ENCODE data around the gene NDUFA8. TPM values are rescaled to one million over a fixed set of nuclear protein-coding genes. Genes with fewer than 3 reads are reported as not detected.

Gene NDUFA8
- total RNA-seq, 1 experiment from 2014 or later = 60.7 TPM

DNA sequence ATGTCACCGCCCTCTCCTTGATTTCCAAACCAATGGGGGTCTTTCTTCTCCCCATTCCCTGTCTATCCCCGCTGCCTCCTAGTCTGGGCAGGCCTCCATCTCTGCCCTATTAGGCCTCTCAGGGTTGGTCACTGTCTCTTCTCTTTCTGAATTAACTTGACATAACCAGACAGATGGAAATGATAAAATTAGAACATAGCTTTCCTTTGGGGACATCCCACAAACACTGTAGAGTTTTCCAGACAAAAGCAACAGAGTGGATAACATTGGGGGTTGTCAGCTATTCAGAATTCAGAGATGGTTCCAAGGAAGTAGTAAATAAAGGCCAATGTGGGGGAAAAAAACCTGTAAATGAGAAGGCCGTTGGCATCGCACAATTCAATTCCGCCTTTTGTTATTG is 44.5 kb upstream of the NDUFA8 start:
- Histone ChIP-seq H3K4ac (ENCODE audit: low read depth, low read length) (no peak overlapping the region), H2AFZ (ENCODE audit: low read length) (no peak overlapping the region), H3K4me2 (ENCODE audit: insufficient read depth, insufficient read length, low read length) (no peak overlapping the region), H2AK5ac (ENCODE audit: insufficient read length, low read length) (no peak overlapping the region), H2BK12ac (ENCODE audit: insufficient read length, low read depth, low read length) (no peak overlapping the region), H3K23ac (ENCODE audit: insufficient read length, low read depth, low read length) (no peak overlapping the region), H3K56ac (ENCODE audit: insufficient read length, low read depth, low read length) (no peak overlapping the region), H3K9ac (ENCODE audit: extremely low read depth, insufficient read length, low read length) (no peak overlapping the region), H3K23me2 (ENCODE audit: insufficient read length, low read depth, low read length, poor library complexity, severe bottlenecking) (no peaks in the 10 kb centered on the region), H3K27me3 (ENCODE audit: insufficient read depth, low read length) (no peaks in the 10 kb centered on the region), H2BK15ac (ENCODE audit: low read depth, low read length) (no peak overlapping the region), H3T11ph (ENCODE audit: low read length) (no peak overlapping the region), H3K9me3 (ENCODE audit: control insufficient read depth, low read depth, low read length) (no peaks in the 10 kb centered on the region), H2BK20ac (ENCODE audit: low read depth, low read length, poor library complexity, severe bottlenecking) (no peak overlapping the region), H3K18ac (ENCODE audit: insufficient read length, low read depth, low read length) (no peak overlapping the region), H4K91ac (ENCODE audit: insufficient read length, low read depth, low read length) (no peak overlapping the region), H3K79me1 (ENCODE audit: insufficient read depth, low read depth, low read length, poor library complexity, severe bottlenecking) (no peaks in the 10 kb centered on the region), H3K79me2 (ENCODE audit: insufficient read depth, low read length) (no peaks in the 10 kb centered on the region), H4K5ac (ENCODE audit: insufficient read length, low read depth, low read length) (no peak overlapping the region), H4K8ac (replicated peaks; ENCODE audit: insufficient read length, low read depth, low read length) (no peak overlapping the region), H2BK120ac (ENCODE audit: low read depth, low read length, poor library complexity, severe bottlenecking) (no peak overlapping the region), H4K20me1 (ENCODE audit: control insufficient read depth, insufficient read depth, insufficient read length) (no peaks in the 10 kb centered on the region), H3K27ac (ENCODE audit: insufficient read length, low read depth, low read length) (no peak overlapping the region), H2BK5ac (ENCODE audit: insufficient read length, low read length) (no peak overlapping the region), H3K4me1 (ENCODE audit: insufficient read depth, low read length) (peaks cover 12% of the 10 kb centered on the region; the same call in 1 of the 2 replicates), H3K14ac (ENCODE audit: insufficient read depth, low read length) (no peak overlapping the region)
- DNase-seq = no peak
- Mint-ChIP-seq H3K27ac (peak overlapping the region in 2 of 3 experiments; percentile 77 to 92; a peak in 1 of 7 replicates), H3K9me3 (no peaks in the 10 kb centered on the region), H3K36me3 (ENCODE audit: insufficient read depth in 1 of 3, low read depth in 3 of 3) (no peaks in the 10 kb centered on the region), H3K4me3 (no peak overlapping the region), H3K27me3 (ENCODE audit: low read depth) (peaks cover 8% of the 10 kb centered on the region), H3K4me1 (peaks cover 14 to 22% of the 10 kb centered on the region in 2 experiments)
- TF ChIP-seq, protein P1, sequence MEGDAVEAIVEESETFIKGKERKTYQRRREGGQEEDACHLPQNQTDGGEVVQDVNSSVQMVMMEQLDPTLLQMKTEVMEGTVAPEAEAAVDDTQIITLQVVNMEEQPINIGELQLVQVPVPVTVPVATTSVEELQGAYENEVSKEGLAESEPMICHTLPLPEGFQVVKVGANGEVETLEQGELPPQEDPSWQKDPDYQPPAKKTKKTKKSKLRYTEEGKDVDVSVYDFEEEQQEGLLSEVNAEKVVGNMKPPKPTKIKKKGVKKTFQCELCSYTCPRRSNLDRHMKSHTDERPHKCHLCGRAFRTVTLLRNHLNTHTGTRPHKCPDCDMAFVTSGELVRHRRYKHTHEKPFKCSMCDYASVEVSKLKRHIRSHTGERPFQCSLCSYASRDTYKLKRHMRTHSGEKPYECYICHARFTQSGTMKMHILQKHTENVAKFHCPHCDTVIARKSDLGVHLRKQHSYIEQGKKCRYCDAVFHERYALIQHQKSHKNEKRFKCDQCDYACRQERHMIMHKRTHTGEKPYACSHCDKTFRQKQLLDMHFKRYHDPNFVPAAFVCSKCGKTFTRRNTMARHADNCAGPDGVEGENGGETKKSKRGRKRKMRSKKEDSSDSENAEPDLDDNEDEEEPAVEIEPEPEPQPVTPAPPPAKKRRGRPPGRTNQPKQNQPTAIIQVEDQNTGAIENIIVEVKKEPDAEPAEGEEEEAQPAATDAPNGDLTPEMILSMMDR (conservative IDR thresholded peaks at IDR 0.05) = no peak
- no CpG with 5 or more reads among the region's 5 CpGs for WGBS (ENCODE audit: extremely low coverage, insufficient read length, low lambda C conversion rate)

All from H9 (cell line).